ENCODE measurements around the gene SLC6A11. TPM values are rescaled to one million over a fixed set of nuclear protein-coding genes. Genes with fewer than 3 reads are reported as not detected.

The SLC6A11 gene
- total and polyA plus RNA-seq, 2 of the 8 experiments (the other 6 are each of a cell fraction or from before 2014, with no cell fraction given) = 0.78 to 1.5 TPM

DNA sequence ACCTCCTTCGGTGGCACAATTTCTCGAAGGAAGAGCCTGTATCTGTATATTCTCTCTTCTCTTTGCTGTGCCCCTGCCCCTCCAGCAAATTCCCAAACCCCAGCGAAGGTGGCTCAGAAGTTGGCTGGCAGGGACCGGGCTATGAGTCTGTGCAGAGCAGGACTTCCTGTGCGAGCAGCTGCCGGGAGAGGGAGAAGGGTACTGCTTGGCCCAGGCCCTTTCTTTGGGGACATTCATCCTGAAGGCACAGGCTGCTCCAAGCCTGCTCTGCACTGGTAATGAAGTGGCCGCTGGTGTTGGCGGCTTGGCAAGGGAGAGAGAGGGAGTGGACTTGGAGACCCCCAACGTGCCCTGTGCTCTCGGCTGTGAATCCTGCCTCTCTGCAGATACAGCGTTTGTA is 1.5 kb downstream of the SLC6A11 start (continued):
- TF ChIP-seq USF2 (IDR thresholded peaks at IDR 0.05; ENCODE audit: low read length) (no peak), EZH2 (IDR thresholded peaks at IDR 0.05; ENCODE audit: low read depth, low read length, severe bottlenecking) (no peak), TAF1 (IDR thresholded peaks at IDR 0.05; ENCODE audit: low read depth, low read length) (no peak), CREB1 (IDR thresholded peaks at IDR 0.05) (no peak), CEBPB (IDR thresholded peaks at IDR 0.05; ENCODE audit: low read depth, low read length) (no peak), SUZ12 (IDR thresholded peaks at IDR 0.05; ENCODE audit: low read length) (no peak), CHD1 (IDR thresholded peaks at IDR 0.05; ENCODE audit: low read depth, low read length) (no peak)

All from H1 (cell line).